ENCODE data around the gene GSPT1. TPM values are rescaled to one million over a fixed set of nuclear protein-coding genes. Genes with fewer than 3 reads are reported as not detected.
"Not testable (repeated sequence)": the region's sequence is repeated elsewhere in the genome, so short reads cannot be mapped to it uniquely, and the experiment has no call there.

Gene GSPT1
- total RNA-seq, 2 experiments from 2014 or later, result 165 to 175 TPM

DNA sequence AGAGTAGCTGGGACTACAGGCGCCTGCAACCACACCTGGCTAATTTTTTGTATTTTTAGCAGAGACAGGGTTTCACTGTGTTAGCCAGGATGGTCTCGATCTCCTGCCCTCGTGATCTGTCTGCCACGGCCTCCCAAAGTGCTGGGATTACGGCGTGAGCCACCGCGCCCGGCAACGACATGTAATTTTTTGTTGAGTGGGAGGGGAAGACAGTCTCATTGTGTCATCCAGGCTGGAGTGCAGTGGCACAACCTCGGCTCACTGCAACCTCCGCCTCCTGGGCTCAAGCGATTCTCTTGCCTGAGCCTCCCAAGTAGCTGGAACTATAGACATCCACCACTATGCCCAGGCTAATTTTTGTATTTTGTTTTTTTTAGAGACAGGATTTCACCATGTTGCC is 96.8 kb downstream of the GSPT1 start:
- intact Hi-C loops (cut with micrococcal nuclease); DNase-seq; CTCF ChIA-PET; H3K27me3 Mint-ChIP-seq (ENCODE audit: low read depth); H3K9me3 Mint-ChIP-seq; H3K27ac Mint-ChIP-seq; H3K4me1 Mint-ChIP-seq (ENCODE audit: low read depth); H3K36me3 Mint-ChIP-seq (ENCODE audit: low read depth); H3K4me3 Mint-ChIP-seq: not testable (repeated sequence)

Other genes with a start within 250 kb of the GSPT1 start
- gene SNN, start 247.5 kb downstream of the GSPT1 start, total RNA-seq, result 10 to 100 TPM; 12.0 to 13.6 TPM
- gene TXNDC11, start 173.1 kb downstream of the GSPT1 start, total RNA-seq, result 10 to 100 TPM; 24.6 to 25.5 TPM
- gene ZC3H7A, start 118.7 kb downstream of the GSPT1 start, total RNA-seq, result 100 to 1,000 TPM; 123 to 127 TPM
- gene RSL1D1, start 64.4 kb downstream of the GSPT1 start, total RNA-seq, result 100 to 1,000 TPM; 354 to 365 TPM
- 1 to 10 TPM; 8.5 to 8.7 TPM for gene NPIPB2, start 26.1 kb upstream of the GSPT1 start, total RNA-seq
- gene TNFRSF17, start 49.3 kb upstream of the GSPT1 start, total RNA-seq, result not detected
- gene SNX29, start 60.8 kb upstream of the GSPT1 start, total RNA-seq, result 10 to 100 TPM in 1 of 2 experiments, 1 to 10 TPM in 1; 9.7 to 11.2 TPM

All from activated naive CD4-positive, alpha-beta T cell treated with anti-CD3 and anti-CD28 coated beads for 36 hours (primary cell).